Tibial nerve (tissue), 4 donors: Measurements from ENCODE around the gene CYP4V2.

Experiments used
- EP300 ChIP-seq, 2 donors: sonication (generic); formaldehyde crosslinking; IDR thresholded peaks; one replicate each; pipeline ENCODE4 v1.6.1; 2017; ENCODE audit warnings: antibody characterized with exemption in 2 of 2, mild to moderate bottlenecking in 1 of 2
- TF ChIP-seq, protein P1 (sequence below), 5 experiments: fragments of 200-600 bp in 3 of 5; fragments of 450-650 bp in 2 of 5; sonication (generic) in 3 of 5; IDR thresholded peaks; one replicate each; pipeline ENCODE4 v1.5.1; 2016 to 2019; ENCODE audit warnings: antibody characterized with exemption in 5 of 5, mild to moderate bottlenecking in 3 of 5, moderate library complexity in 2 of 5

- TF ChIP-seq, protein P1, sequence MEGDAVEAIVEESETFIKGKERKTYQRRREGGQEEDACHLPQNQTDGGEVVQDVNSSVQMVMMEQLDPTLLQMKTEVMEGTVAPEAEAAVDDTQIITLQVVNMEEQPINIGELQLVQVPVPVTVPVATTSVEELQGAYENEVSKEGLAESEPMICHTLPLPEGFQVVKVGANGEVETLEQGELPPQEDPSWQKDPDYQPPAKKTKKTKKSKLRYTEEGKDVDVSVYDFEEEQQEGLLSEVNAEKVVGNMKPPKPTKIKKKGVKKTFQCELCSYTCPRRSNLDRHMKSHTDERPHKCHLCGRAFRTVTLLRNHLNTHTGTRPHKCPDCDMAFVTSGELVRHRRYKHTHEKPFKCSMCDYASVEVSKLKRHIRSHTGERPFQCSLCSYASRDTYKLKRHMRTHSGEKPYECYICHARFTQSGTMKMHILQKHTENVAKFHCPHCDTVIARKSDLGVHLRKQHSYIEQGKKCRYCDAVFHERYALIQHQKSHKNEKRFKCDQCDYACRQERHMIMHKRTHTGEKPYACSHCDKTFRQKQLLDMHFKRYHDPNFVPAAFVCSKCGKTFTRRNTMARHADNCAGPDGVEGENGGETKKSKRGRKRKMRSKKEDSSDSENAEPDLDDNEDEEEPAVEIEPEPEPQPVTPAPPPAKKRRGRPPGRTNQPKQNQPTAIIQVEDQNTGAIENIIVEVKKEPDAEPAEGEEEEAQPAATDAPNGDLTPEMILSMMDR (IDR thresholded peaks at IDR 0.05): no peak
- TF ChIP-seq EP300 (IDR thresholded peaks at IDR 0.05): no peak
Measured at GRCh38 chr4:186226521-186227189, 35.3 kb downstream of the CYP4V2 start.
